ENCODE measurements around the gene RNASE4.
"Not testable (repeated sequence)": the region's sequence is repeated elsewhere in the genome, so short reads cannot be mapped to it uniquely, and the experiment has no call there.

The RNASE4 gene

DNA sequence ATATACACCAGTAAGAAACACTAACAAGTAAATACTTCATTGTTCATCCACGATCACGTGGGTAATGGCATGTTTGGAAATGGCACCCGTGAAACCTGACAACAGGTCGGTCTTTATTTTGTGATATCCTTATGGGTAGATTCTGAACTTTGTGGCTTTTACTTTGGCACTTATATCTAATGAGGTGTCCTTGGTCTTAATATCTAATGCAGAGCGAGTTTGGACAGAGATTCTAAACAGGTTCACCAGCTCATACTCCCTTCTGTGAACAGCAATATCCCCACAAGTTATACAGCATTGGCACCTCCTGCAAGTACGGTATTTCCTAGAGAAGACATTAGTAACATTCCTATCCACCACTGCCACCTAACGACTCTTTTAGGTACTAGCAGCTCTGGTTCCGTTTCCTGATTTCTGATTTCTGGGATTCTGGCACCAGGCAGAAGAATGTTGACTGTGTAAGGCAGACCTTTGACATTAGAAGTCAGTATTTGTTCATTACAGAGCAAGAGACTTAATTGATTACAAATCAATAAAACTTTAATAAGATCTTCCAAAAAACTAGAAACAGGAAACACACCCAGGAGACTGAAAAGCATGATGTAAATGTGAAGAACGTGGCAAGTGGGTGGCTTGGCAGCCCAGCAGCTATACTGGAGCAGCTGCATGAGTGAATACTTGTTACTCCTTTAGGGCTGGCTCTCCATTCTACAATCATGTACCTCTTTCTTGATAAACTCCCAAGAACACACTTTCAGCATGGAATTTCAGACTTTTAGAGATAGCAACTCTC, 6.7 kb downstream of the RNASE4 start:
- in situ Hi-C loops (cut with HindIII; ENCODE audit: low pct_ligation_motif_present, low pct_unique_long_range_greater_than_20kb, low sequenced_read_pairs) = no loop called here
- peak; percentile 73 for DNase-seq

GRCh38 chr14:20692116-20692751, 7.9 kb downstream of the RNASE4 start:
- in situ Hi-C loops (cut with HindIII; ENCODE audit: low pct_ligation_motif_present, low pct_unique_long_range_greater_than_20kb, low sequenced_read_pairs) = no loop called here
- no peak for DNase-seq

DNA sequence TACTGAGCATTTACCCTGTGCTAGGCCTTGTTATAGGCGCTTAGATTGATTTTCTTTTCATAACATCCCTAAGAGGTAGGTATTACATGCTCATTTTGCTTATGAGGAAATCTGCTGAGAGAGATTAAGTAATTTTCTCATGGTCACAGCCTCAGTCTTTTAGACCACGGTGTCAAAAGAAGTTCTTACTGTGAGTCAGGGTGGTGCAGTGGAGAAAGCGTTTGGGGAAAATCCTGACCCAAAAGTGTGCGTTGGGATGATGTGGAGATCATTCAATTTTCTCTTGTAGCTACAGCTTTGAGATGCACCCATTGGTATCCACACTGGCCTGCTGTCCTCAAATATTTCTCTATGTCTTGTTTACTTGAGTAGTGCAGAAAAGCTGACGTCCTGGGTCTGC, 12.4 kb downstream of the RNASE4 start:
- in situ Hi-C loops (cut with HindIII; ENCODE audit: low pct_ligation_motif_present, low pct_unique_long_range_greater_than_20kb, low sequenced_read_pairs) = no loop called here
- DNase-seq = no peak

DNA sequence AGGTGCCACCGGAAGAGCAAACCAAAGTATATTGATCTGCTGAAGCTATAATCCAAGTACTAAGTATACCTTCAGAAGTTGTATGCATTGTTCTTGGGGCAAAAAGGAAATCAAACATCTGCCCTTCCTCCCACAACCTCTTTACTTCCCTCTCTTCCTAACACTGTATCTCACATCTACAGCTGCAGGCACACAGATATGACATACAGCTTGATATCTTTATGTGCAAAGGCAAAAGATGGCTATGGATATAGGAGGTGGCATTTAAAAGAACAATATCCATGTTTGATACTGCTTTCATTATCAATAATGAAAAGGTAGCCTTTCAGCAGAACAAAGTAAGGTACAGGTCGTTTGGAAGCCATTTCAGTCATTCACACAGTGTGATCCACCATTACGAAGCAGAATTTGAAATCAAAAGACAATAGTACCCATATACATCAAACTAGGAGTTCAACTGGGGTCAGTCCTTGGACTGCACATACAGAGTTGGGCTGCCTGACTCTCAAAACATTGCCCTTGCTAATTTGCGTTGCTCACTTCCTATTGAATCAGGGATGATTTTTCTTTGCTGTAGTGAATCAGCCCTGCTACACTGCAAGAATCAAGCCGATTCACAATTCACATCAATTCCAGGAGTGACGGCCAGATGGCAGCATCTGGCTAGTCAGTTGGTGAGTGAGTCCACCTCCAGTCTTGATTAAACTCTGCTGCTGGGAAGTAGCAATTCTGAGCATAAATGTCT, 13.1 kb downstream of the RNASE4 start:
- DNase-seq = peak; percentile 55
- in situ Hi-C loops (cut with HindIII; ENCODE audit: low pct_ligation_motif_present, low pct_unique_long_range_greater_than_20kb, low sequenced_read_pairs) = no loop called here

GRCh38 chr14:20698018-20698329, 13.6 kb downstream of the RNASE4 start:
- no peak for DNase-seq
- in situ Hi-C loops (cut with HindIII; ENCODE audit: low pct_ligation_motif_present, low pct_unique_long_range_greater_than_20kb, low sequenced_read_pairs) = no loop called here

DNA sequence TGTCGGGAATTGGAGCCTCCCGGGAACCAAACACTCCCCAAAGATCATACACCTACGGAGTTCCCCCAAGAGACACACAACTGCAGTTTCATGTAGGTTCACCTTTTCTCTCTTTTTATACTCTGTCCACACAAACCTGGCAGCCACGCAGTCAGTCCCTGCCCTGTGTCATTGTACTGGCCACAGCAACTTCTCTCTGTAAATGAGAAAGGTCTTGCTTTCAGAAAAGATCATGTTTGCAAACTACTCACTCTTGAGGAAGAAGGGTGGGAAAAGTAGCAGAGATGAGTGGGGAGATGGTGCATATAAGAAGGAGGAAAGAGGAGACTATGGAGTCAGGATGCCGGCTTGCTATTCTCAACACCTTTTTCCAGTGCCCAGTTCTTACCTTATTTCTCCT, 14.6 kb downstream of the RNASE4 start:
- DNase-seq = no peak
- in situ Hi-C loops (cut with HindIII; ENCODE audit: low pct_ligation_motif_present, low pct_unique_long_range_greater_than_20kb, low sequenced_read_pairs) = no loop called here

- in situ Hi-C loops (cut with HindIII; ENCODE audit: low pct_ligation_motif_present, low pct_unique_long_range_greater_than_20kb, low sequenced_read_pairs) = no loop called here
- no peak for DNase-seq
These were observed 15.6 kb downstream of the RNASE4 start for GRCh38 chr14:20699931-20700330.

DNA sequence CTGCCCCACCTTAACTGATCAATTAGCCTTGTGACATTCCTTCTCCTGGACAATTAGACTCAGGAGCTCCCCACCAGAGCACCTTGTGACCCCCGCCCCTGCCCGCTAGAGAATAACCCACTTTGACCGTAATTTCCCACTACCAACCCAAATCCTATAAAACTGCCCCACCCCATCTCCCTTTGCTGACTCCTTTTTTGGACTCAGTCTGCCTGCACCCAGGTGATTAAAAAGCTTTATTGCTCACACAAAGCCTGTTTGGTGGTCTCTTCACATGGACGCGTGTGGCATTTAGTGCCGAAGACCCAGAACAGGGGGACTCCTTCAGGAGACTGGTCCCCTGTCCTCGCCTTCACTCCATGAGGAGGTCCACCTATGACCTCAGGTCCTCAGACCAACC, 16.6 kb downstream of the RNASE4 start:
- in situ Hi-C loops (cut with HindIII; ENCODE audit: low pct_ligation_motif_present, low pct_unique_long_range_greater_than_20kb, low sequenced_read_pairs); DNase-seq: not testable (repeated sequence)

- in situ Hi-C loops (cut with HindIII; ENCODE audit: low pct_ligation_motif_present, low pct_unique_long_range_greater_than_20kb, low sequenced_read_pairs) = no loop called here
- DNase-seq = no peak
These were observed 22.4 kb downstream of the RNASE4 start for GRCh38 chr14:20706657-20707355.

GRCh38 chr14:20707622-20708021, 23.3 kb downstream of the RNASE4 start:
- DNase-seq = no peak
- in situ Hi-C loops (cut with HindIII; ENCODE audit: low pct_ligation_motif_present, low pct_unique_long_range_greater_than_20kb, low sequenced_read_pairs) = no loop called here

GRCh38 chr14:20711261-20711660, 26.9 kb downstream of the RNASE4 start:
- no peak for DNase-seq
- in situ Hi-C loops (cut with HindIII; ENCODE audit: low pct_ligation_motif_present, low pct_unique_long_range_greater_than_20kb, low sequenced_read_pairs) = no loop called here

- in situ Hi-C loops (cut with HindIII; ENCODE audit: low pct_ligation_motif_present, low pct_unique_long_range_greater_than_20kb, low sequenced_read_pairs) = no loop called here
- no peak for DNase-seq
These were observed 27.3 kb downstream of the RNASE4 start for GRCh38 chr14:20711685-20712084.

GRCh38 chr14:20712904-20713303, 28.5 kb downstream of the RNASE4 start:
- in situ Hi-C loops (cut with HindIII; ENCODE audit: low pct_ligation_motif_present, low pct_unique_long_range_greater_than_20kb, low sequenced_read_pairs) = no loop called here
- DNase-seq = no peak

DNA sequence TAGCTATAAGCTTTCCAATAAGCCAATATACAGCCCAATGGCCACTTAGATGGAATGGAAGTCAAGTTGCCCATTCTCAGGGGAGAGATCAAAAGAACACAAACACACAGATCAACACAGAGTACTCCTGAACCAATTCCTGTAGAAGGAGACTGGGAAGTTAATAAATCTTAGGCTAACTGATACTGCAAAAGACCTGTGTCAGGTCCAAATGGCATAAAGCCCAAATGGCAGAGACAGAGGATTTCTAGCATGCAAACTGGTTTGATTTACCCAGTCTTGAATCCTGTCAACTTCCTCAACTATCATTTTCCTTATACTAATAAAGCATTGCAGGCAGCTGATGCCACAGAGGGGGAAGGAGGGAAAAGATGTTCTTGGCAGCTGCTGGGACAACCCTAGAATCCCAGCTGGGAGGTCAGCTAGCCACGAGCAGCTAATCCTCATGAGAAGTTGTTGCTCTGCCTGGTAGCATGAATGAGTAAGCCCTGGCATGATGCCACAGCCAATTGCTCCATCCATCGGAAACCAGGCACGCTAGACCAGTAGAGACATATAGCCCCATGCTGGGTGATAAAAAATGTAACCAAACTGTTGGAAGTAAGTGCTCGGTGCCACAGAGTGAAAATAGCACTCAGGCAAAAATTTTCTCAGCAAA, 30.4 kb downstream of the RNASE4 start:
- DNase-seq = no peak
- in situ Hi-C loops (cut with HindIII; ENCODE audit: low pct_ligation_motif_present, low pct_unique_long_range_greater_than_20kb, low sequenced_read_pairs) = no loop called here

- DNase-seq = no peak
- in situ Hi-C loops (cut with HindIII; ENCODE audit: low pct_ligation_motif_present, low pct_unique_long_range_greater_than_20kb, low sequenced_read_pairs) = no loop called here
These were observed 35.4 kb downstream of the RNASE4 start for GRCh38 chr14:20719777-20720176.

DNA sequence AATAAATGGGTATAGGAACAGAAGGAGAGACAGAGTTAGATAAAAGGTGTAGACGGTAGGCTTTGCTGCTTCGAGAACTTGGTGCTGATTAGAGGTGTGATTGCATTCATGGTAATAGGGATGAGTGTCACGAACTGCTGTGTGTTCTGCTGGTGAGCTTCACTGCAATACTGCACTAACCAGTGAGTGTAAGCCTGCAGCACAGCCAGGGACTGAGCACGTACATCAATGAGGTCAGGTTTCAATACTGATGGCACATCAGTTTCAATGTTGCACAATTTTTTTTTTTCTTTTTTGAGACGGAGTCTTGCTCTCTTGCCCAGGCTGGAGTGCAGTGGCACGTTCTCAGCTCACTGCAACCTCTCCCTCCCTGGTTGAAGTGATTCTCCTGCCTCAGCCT, 36.4 kb downstream of the RNASE4 start:
- in situ Hi-C loops (cut with HindIII; ENCODE audit: low pct_ligation_motif_present, low pct_unique_long_range_greater_than_20kb, low sequenced_read_pairs) = no loop called here
- DNase-seq = no peak

- no peak for DNase-seq
- in situ Hi-C loops (cut with HindIII; ENCODE audit: low pct_ligation_motif_present, low pct_unique_long_range_greater_than_20kb, low sequenced_read_pairs) = no loop called here
These were observed 37.7 kb downstream of the RNASE4 start for GRCh38 chr14:20722016-20722415.

- no peak for DNase-seq
- in situ Hi-C loops (cut with HindIII; ENCODE audit: low pct_ligation_motif_present, low pct_unique_long_range_greater_than_20kb, low sequenced_read_pairs) = no loop called here
These were observed 39.1 kb downstream of the RNASE4 start for GRCh38 chr14:20723488-20723887.

DNA sequence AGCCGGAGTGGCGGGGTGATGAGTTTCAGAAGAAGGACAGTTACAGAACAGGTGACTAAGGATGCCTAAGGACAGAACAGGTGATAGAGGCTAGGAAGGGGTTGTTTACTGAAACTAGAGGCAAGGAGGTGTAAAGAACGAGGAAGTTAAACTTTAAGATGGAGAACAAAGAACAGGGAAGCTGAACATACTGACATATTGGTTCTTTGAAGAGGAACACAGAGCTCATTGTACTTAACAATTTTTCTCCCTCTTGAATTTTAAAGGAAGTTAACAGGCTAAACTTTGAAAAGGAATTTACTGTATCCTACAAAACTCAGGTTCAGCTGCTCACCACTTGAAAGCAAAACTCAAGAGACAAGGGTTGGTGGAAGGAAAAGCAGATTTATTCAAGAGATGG, 41.8 kb downstream of the RNASE4 start:
- in situ Hi-C loops (cut with HindIII; ENCODE audit: low pct_ligation_motif_present, low pct_unique_long_range_greater_than_20kb, low sequenced_read_pairs); DNase-seq: not testable (repeated sequence)

All from ACHN (cell line).